SK-N-SH treated with all-trans-retinoic acid at 6 μM for 48 hours (cell line): ENCODE measurements around the gene UNKL.

Experiments
- ATAC-seq: fragments of 200-7000 bp; cut with Tn5 transposase; 3 replicates; pipeline ENCODE4 v1.9.1; 2020; ENCODE audit warnings: mild to moderate bottlenecking, moderate library complexity
- ARNTL ChIP-seq: fragments of 450-650 bp; formaldehyde crosslinking; IDR thresholded peaks from 2 replicates; pipeline ENCODE4 v1.5.0; 2020; ENCODE audit warnings: low read depth, mild to moderate bottlenecking, moderate library complexity, borderline replicate concordance
- BACH2 ChIP-seq: fragments of 250-450 bp; sonication (Bioruptor Pico); IDR thresholded peaks from 2 replicates; pipeline ENCODE4 v1.9.0; 2021; ENCODE audit warnings: mild to moderate bottlenecking, borderline replicate concordance
- CREB5 ChIP-seq: fragments of 250-450 bp; sonication (Bioruptor Pico); IDR thresholded peaks from 2 replicates; pipeline ENCODE4 v1.5.1; 2020; ENCODE audit warnings: low read depth, mild to moderate bottlenecking, moderate library complexity
- CSDC2 ChIP-seq: fragments of 250-450 bp; sonication (Bioruptor Pico); IDR thresholded peaks from 2 replicates; pipeline ENCODE4 v1.5.0; 2020; ENCODE audit warnings: mild to moderate bottlenecking, moderate library complexity
- ESRRG ChIP-seq: fragments of 250-450 bp; sonication (Bioruptor Pico); IDR thresholded peaks from 2 replicates; pipeline ENCODE4 v1.6.1; 2021; ENCODE audit warnings: mild to moderate bottlenecking
- GLIS3 ChIP-seq: fragments of 250-450 bp; sonication (Bioruptor Pico); IDR thresholded peaks from 2 replicates; pipeline ENCODE4 v1.5.0; 2020; ENCODE audit warnings: mild to moderate bottlenecking, moderate library complexity
- ISL1 ChIP-seq: fragments of 250-450 bp; sonication (Bioruptor Pico); IDR thresholded peaks from 2 replicates; pipeline ENCODE4 v2.1.2; 2022; ENCODE audit warnings: mild to moderate bottlenecking, moderate library complexity
- OSR1 ChIP-seq: fragments of 250-450 bp; sonication (Bioruptor Pico); IDR thresholded peaks from 2 replicates; pipeline ENCODE4 v1.8.0; 2022; ENCODE audit warnings: moderate library complexity, mild to moderate bottlenecking, inconsistent platforms
- PATZ1 ChIP-seq: fragments of 250-450 bp; sonication (Bioruptor Pico); IDR thresholded peaks from 2 replicates; pipeline ENCODE4 v1.8.0; 2020; ENCODE audit warnings: mild to moderate bottlenecking, moderate library complexity, borderline replicate concordance
- POU6F1 ChIP-seq: fragments of 250-450 bp; sonication (Bioruptor Pico); IDR thresholded peaks from 2 replicates; pipeline ENCODE4 v1.8.0; 2021; ENCODE audit warnings: low read depth, mild to moderate bottlenecking, moderate library complexity, borderline replicate concordance
- PPARA ChIP-seq: fragments of 250-450 bp; sonication (Bioruptor Pico); IDR thresholded peaks from 2 replicates; pipeline ENCODE4 v1.5.0; 2020; ENCODE audit warnings: mild to moderate bottlenecking, borderline replicate concordance
- SNAI2 ChIP-seq: fragments of 250-450 bp; sonication (Bioruptor Pico); IDR thresholded peaks from 2 replicates; pipeline ENCODE4 v1.5.0; 2020; ENCODE audit warnings: mild to moderate bottlenecking, moderate library complexity
- TOX ChIP-seq: fragments of 250-450 bp; sonication (Bioruptor Pico); IDR thresholded peaks from 2 replicates; pipeline ENCODE4 v1.8.0; 2021; ENCODE audit warnings: mild to moderate bottlenecking, moderate library complexity, borderline replicate concordance
- TSHZ2 ChIP-seq: fragments of 250-450 bp; sonication (Bioruptor Pico); IDR thresholded peaks from 2 replicates; pipeline ENCODE4 v1.5.0; 2020; ENCODE audit warnings: mild to moderate bottlenecking, moderate library complexity
- ZFP30 ChIP-seq: fragments of 450-650 bp; formaldehyde crosslinking; IDR thresholded peaks from 2 replicates; pipeline ENCODE4 v1.5.0; 2022; ENCODE audit warnings: mild to moderate bottlenecking, moderate library complexity
- ZNF565 ChIP-seq: fragments of 450-650 bp; formaldehyde crosslinking; conservative IDR thresholded peaks from 2 replicates; pipeline ENCODE4 v1.5.0; 2020; ENCODE audit warnings: low read depth, mild to moderate bottlenecking, moderate library complexity
- ZNF70 ChIP-seq: fragments of 450-650 bp; formaldehyde crosslinking; IDR thresholded peaks from 2 replicates; pipeline ENCODE4 v1.5.0; 2020; ENCODE audit warnings: mild to moderate bottlenecking, moderate library complexity
- ZNF8 ChIP-seq: fragments of 450-650 bp; formaldehyde crosslinking; IDR thresholded peaks from 2 replicates; pipeline ENCODE4 v1.5.0; 2020; ENCODE audit warnings: mild to moderate bottlenecking, moderate library complexity

UNKL gene

GRCh38 chr16:1322407-1322806, 92.1 kb downstream of the UNKL start:
- no peak for TF ChIP-seq TSHZ2
- TF ChIP-seq PATZ1 (CRISPR knock-in tag) = no peak
- no peak for TF ChIP-seq GLIS3 (CRISPR knock-in tag)
- TF ChIP-seq BACH2 (CRISPR knock-in tag) = no peak
- no peak for TF ChIP-seq ZFP30 (CRISPR knock-in tag)
- no peak for TF ChIP-seq ZNF8 (CRISPR knock-in tag)
- no peak for TF ChIP-seq POU6F1 (CRISPR knock-in tag)
- no peak for ATAC-seq

- TF ChIP-seq PATZ1 (CRISPR knock-in tag) (no peak), ARNTL (no peak), TSHZ2 (no peak), BACH2 (CRISPR knock-in tag) (no peak), CSDC2 (CRISPR knock-in tag) (no peak), TOX (no peak), CREB5 (CRISPR knock-in tag) (no peak), ZNF565 (CRISPR knock-in tag) (no peak)
- TF ChIP-seq, all 23 proteins: peak for 0
- no peak for ATAC-seq
Measured at GRCh38 chr16:1320658-1321240, 93.8 kb downstream of the UNKL start.

- no peak for ATAC-seq
- TF ChIP-seq ISL1 (CRISPR knock-in tag) (no peak), SNAI2 (no peak), ZNF70 (CRISPR knock-in tag) (no peak), OSR1 (CRISPR knock-in tag) (no peak), ESRRG (CRISPR knock-in tag) (no peak), ZNF565 (CRISPR knock-in tag) (no peak), TOX (no peak), PPARA (CRISPR knock-in tag) (no peak)
- TF ChIP-seq, all 23 proteins: peak for 0
Measured at GRCh38 chr16:1320097-1320496, 94.4 kb downstream of the UNKL start.
